ENCODE results near the gene GPR161. TPM values are rescaled to one million over a fixed set of nuclear protein-coding genes. Genes with fewer than 3 reads are reported as not detected.

GPR161 gene
- total and polyA plus RNA-seq, 10 of the 15 experiments (the other 5 are each of a cell fraction or from before 2014, with no cell fraction given), result 0.07 to 0.49 (median 0.34) TPM; not detected in 2

GRCh38 chr1:168050307-168050706 is 86.4 kb downstream of the GPR161 start:
- ATAC-seq (no peak), DNase-seq (ENCODE audit: low read depth, low spot score) (no peak), FAIRE-seq (no peak)
- Histone ChIP-seq H3K4me3 (no peak overlapping the region), H3K9me3 (replicated peaks; ENCODE audit: control insufficient read depth, insufficient read depth, low read length) (no peaks in the 10 kb centered on the region), H3K4me2 (ENCODE audit: control insufficient read depth, insufficient read depth) (no peak overlapping the region), H3K27ac (ENCODE audit: control insufficient read depth, insufficient read depth) (no peak overlapping the region), H2AFZ (ENCODE audit: control insufficient read depth, low read depth, low read length) (no peak overlapping the region), H4K20me1 (ENCODE audit: control insufficient read depth, insufficient read depth) (no peaks in the 10 kb centered on the region), H3K4me1 (ENCODE audit: control insufficient read depth, insufficient read depth, low read length) (no peaks in the 10 kb centered on the region), H3K36me3 (ENCODE audit: control insufficient read depth in 2 of 2, insufficient read depth in 2 of 2, low read length in 1 of 2) (peaks cover 0 to 3% of the 10 kb centered on the region in 2 experiments; a peak in 1 of 4 replicates), H3K79me2 (ENCODE audit: control insufficient read depth, insufficient read depth, low read length) (no peaks in the 10 kb centered on the region), H3K27me3 (replicated peaks in 1 of 2; ENCODE audit: control insufficient read depth in 2 of 2, insufficient read depth in 2 of 2, low read length in 1 of 2) (no peaks in the 10 kb centered on the region), H3K9ac (ENCODE audit: control insufficient read depth, insufficient read depth, low read length) (no peak overlapping the region)
- intact Hi-C loops (cut with micrococcal nuclease; ENCODE audit: unreplicated experiment) (no loop called here), in situ Hi-C loops (cut with MboI) (no loop called here)
- ChIA-PET SMC1A (ENCODE audit: uncharacterized antibody, unreplicated experiment) (interaction anchor here (1.0 to 1.2 kb wide), 2 partner anchors 12 to 14 kb away, joined by 3 to 5 read pairs; no protein-coding TSS in a partner anchor), POLR2A (no interaction called here), CTCF (no interaction called here), RAD21 (ENCODE audit: unreplicated experiment) (no interaction called here)
- 100% methylated on average over 1 of the region's 1 CpG for WGBS (ENCODE audit: insufficient coverage, insufficient replicate concordance, low lambda C conversion rate, missing lambda C conversion rate)
- BruUV-seq (replicated peaks), result no TSS peak
- TF ChIP-seq SRF (IDR thresholded peaks at IDR 0.05; ENCODE audit: low read depth in 2 of 2, low read length in 2 of 2) (no peak), FOXK2 (IDR thresholded peaks at IDR 0.05) (no peak), ZNF217 (IDR thresholded peaks at IDR 0.05) (no peak), STAT3 (IDR thresholded peaks at IDR 0.05; ENCODE audit: low read depth, low read length) (no peak), ASH2L (IDR thresholded peaks at IDR 0.05; ENCODE audit: borderline replicate concordance, low read depth) (no peak), TAF1 (IDR thresholded peaks at IDR 0.05; ENCODE audit: borderline replicate concordance, low read depth, low read length) (no peak), RELB (IDR thresholded peaks at IDR 0.05; ENCODE audit: low read depth) (no peak), SP1 (IDR thresholded peaks at IDR 0.05; ENCODE audit: low read depth, low read length) (no peak), PML (IDR thresholded peaks at IDR 0.05; ENCODE audit: low read length) (no peak), GATAD2B (conservative IDR thresholded peaks at IDR 0.05; ENCODE audit: low read depth) (no peak), TCF12 (IDR thresholded peaks at IDR 0.05; ENCODE audit: low read depth, low read length) (no peak), YBX1 (IDR thresholded peaks at IDR 0.05) (no peak), ZSCAN29 (IDR thresholded peaks at IDR 0.05) (no peak), NFYA (IDR thresholded peaks at IDR 0.05; ENCODE audit: borderline replicate concordance, low read depth, low read length) (no peak), FOXM1 (IDR thresholded peaks at IDR 0.05; ENCODE audit: low read depth, low read length) (no peak), POLR2A (IDR thresholded peaks at IDR 0.05; ENCODE audit: low read depth, low read length) (no peak)
